ENCODE measurements around the gene MRPL34. TPM values are rescaled to one million over a fixed set of nuclear protein-coding genes. Genes with fewer than 3 reads are reported as not detected.

The MRPL34 gene
- total RNA-seq, 4 donors from 2014 or later, result 95.0 to 175 (median 113) TPM

GRCh38 chr19:17330262-17331044, 24.8 kb downstream of the MRPL34 start:
- TF ChIP-seq POLR2AphosphoS5 (IDR thresholded peaks at IDR 0.05) (no peak), EP300 (IDR thresholded peaks at IDR 0.05) (no peak), POLR2A (IDR thresholded peaks at IDR 0.05) (no peak), CTCF (IDR thresholded peaks at IDR 0.05) (no peak)
- peaks cover 0 to 59% (median 23%) of the 10 kb centered on the region in 3 donors for H3K4me1 ChIP-seq
- no peak for ATAC-seq
- no peaks in the 10 kb centered on the region for H3K9me3 ChIP-seq
- no peak overlapping the region for H3K4me3 ChIP-seq
- H3K27me3 ChIP-seq, result peaks cover 30% of the 10 kb centered on the region
- H3K27ac ChIP-seq, result no peak overlapping the region
- H3K36me3 ChIP-seq, result peaks cover 0 to 22% of the 10 kb centered on the region in 2 donors
- 92% methylated on average over 16 of the region's 24 CpGs; no CpG with 5 or more reads in 1 of the 2 donors for WGBS, 2 donors (ENCODE audit: low coverage in 1 of 2)

- Histone ChIP-seq H3K27me3 (peaks cover 30% of the 10 kb centered on the region), H3K27ac (no peak overlapping the region), H3K4me3 (no peak overlapping the region), H3K9me3 (no peaks in the 10 kb centered on the region), H3K4me1 (peaks cover 0 to 65% (median 24%) of the 10 kb centered on the region in 3 donors), H3K36me3 (peaks cover 0 to 22% of the 10 kb centered on the region in 2 donors)
- WGBS, 2 donors (ENCODE audit: low coverage in 1 of 2), result 93 to 100% methylated on average over 1 to 6 of the region's 13 CpGs
- ATAC-seq, result no peak
- TF ChIP-seq POLR2A (IDR thresholded peaks at IDR 0.05) (no peak), EP300 (IDR thresholded peaks at IDR 0.05) (no peak), CTCF (IDR thresholded peaks at IDR 0.05) (no peak), POLR2AphosphoS5 (IDR thresholded peaks at IDR 0.05) (no peak)
Measured at GRCh38 chr19:17331045-17331558, 25.4 kb downstream of the MRPL34 start.

GRCh38 chr19:17332360-17332676, 26.6 kb downstream of the MRPL34 start:
- no peaks in the 10 kb centered on the region for H3K9me3 ChIP-seq
- H3K27ac ChIP-seq, result no peak overlapping the region
- no peak for ATAC-seq
- H3K27me3 ChIP-seq, result peaks cover 30% of the 10 kb centered on the region
- H3K4me1 ChIP-seq, result peaks cover 0 to 56% (median 24%) of the 10 kb centered on the region in 3 donors
- H3K4me3 ChIP-seq, result no peak overlapping the region
- peaks cover 0 to 22% of the 10 kb centered on the region in 2 donors for H3K36me3 ChIP-seq
- 85 to 100% methylated on average over 2 to 4 of the region's 8 CpGs for WGBS, 2 donors (ENCODE audit: low coverage in 1 of 2)
- TF ChIP-seq CTCF (IDR thresholded peaks at IDR 0.05) (no peak), EP300 (IDR thresholded peaks at IDR 0.05) (no peak), POLR2AphosphoS5 (IDR thresholded peaks at IDR 0.05) (no peak), POLR2A (IDR thresholded peaks at IDR 0.05) (no peak)

- 98 to 100% methylated on average over 1 to 14 of the region's 45 CpGs for WGBS, 2 donors (ENCODE audit: low coverage in 1 of 2)
- no peaks in the 10 kb centered on the region for H3K9me3 ChIP-seq
Measured at GRCh38 chr19:17332677-17333581, 27.3 kb downstream of the MRPL34 start.

More at GRCh38 chr19:17332677-17333581, 27.3 kb downstream of the MRPL34 start:
- Histone ChIP-seq H3K4me3 (no peak overlapping the region), H3K27ac (no peak overlapping the region), H3K36me3 (peaks cover 0 to 22% of the 10 kb centered on the region in 2 donors), H3K4me1 (peaks cover 0 to 55% (median 27%) of the 10 kb centered on the region in 3 donors), H3K27me3 (peaks cover 30% of the 10 kb centered on the region)
- ATAC-seq, result no peak
- no peak for TF ChIP-seq POLR2AphosphoS5 (IDR thresholded peaks at IDR 0.05)
- TF ChIP-seq CTCF (IDR thresholded peaks at IDR 0.05), result no peak
- no peak for TF ChIP-seq POLR2A (IDR thresholded peaks at IDR 0.05)
- no peak for TF ChIP-seq EP300 (IDR thresholded peaks at IDR 0.05)
